Measurements from ENCODE around the gene DAPK3.

DNA sequence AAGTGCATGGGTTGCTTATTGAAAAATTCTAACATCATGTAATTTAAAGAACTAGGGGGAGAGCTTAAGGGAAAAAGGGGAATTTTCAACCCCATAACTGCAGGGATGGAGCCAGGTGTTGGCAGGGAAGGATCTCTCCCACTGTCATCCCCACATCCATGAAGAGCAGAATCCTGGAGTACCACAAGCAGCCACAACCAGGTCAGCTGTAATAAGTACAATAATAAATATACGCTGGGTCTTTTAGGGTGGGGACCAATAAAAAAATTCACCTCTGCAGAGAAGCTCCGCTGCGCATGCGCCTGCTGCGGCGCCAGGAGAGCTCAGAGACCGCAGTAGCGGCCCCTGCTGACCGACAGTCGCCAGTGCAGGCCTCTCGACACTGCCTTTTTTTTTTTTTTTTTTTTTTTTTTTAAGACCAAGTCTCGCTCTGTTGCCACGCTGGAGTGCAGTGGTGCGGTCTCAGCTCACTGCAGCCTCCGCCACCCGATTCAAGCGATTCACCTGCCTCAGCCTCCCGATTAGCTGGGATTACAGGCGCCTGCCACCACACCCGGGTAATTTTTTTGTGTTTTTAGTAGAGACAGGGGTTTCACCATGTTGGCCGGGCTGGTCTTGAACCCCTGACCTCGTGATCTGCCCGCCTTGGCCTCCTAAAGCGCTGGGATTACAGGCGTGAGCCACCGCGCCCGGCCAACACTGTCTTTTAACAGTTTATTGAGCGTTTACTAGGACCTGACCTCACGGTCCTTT is 16.9 kb upstream of the DAPK3 start:
- peak; percentile 63 for TF ChIP-seq CTCF (IDR thresholded peaks at IDR 0.05; ENCODE audit: low read length)
- TF ChIP-seq EZH2 (IDR thresholded peaks at IDR 0.05; ENCODE audit: borderline replicate concordance, low read length), result no peak

Measured in OCI-LY1 (cell line).